GM21825 (cell line): ENCODE data around the gene HLA-DQA1.
"Not testable (repeated sequence)": the region's sequence is repeated elsewhere in the genome, so short reads cannot be mapped to it uniquely, and the experiment has no call there.

Source experiments
- ATAC-seq: cut with Tn5 transposase; IDR thresholded peaks from one replicate; pipeline ENCODE4 v1.9.1; 2021; ENCODE audit warnings: mild to moderate bottlenecking, moderate library complexity; ENCODE audit not compliant: unreplicated experiment

Gene HLA-DQA1

DNA sequence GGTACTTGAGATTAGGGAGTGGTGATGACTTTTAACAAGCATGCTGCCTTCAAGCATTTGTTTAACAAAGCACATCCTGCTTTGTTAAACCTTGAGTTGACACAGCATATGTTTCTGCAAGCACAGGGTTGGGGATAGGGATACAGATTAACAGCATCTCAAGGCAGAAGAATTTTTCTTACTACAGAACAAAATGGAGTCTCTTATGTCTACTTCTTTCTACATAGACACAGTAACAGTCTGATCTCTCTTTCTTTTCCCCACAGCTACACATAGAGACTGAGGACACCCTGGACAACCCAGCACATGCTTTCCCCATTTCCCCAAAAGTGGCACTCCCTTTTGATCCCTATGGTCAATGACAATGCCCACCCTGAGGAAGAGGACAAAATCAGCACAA lies 20.6 kb downstream of the HLA-DQA1 start:
- not testable (repeated sequence) for ATAC-seq

DNA sequence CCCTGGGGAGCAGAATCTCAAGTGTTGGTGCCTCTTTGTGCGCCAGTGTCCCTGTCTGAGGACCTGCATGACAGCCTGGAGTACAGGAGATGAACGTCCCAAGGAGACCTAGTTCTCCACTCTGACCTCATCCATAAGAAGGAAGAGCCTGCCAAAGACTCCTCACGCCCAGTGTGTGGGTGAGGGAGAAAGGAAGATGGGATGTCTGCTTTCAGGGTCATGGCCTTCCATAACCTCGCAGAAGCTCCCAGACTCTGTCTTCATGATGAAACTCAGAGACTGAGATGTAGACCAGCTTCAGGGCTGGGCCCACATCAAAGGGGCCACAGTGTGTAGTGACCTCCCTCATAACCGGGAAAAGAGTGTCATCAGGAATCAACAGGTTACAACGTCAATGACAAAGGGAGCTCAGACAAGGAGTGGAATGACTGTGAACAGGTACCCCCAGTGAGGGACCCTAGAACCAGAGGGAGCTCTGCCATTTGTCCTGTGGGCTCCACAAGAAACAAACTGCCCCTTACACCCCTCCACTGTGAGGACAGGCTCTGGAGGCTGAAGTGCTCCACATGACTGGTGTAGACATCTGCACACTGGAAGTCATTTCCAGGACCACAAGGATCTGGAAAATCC lies 21.2 kb downstream of the HLA-DQA1 start:
- ATAC-seq = no peak

DNA sequence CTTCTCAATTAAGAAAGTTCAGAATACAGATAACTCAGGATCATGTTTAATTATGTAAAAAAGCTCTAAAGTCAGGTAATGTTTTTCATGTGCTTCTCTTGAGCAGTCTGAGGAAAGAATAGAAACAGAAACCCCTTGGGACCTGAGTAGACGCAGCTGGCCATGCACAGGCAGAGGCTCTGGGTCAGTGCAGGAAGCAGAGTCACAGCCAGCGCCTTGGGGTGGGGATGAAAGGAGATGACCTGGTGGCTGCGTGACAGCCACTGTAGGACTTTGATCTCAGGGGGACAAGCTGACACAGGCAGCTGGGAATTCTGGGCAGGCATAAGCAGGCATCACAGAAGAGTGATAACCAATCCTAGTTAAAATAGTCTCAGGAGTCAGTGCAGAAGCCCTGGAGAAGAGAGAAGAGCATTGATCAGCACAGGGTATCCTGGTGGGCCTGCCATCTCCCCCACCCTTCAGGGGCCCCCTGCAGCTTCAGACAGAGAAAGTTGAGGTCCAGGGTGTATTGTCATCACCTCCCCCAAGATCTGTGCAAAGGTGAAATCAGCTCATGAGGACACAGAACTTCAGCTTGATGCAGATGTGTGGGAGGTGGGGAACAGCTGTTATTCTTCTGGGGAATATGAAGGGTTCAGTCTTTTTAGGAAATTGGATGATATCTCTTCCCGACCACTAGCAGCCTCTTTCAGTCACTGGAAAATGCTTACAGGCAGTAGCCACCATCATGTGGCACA lies 22.8 kb downstream of the HLA-DQA1 start:
- ATAC-seq = peak; percentile 74

DNA sequence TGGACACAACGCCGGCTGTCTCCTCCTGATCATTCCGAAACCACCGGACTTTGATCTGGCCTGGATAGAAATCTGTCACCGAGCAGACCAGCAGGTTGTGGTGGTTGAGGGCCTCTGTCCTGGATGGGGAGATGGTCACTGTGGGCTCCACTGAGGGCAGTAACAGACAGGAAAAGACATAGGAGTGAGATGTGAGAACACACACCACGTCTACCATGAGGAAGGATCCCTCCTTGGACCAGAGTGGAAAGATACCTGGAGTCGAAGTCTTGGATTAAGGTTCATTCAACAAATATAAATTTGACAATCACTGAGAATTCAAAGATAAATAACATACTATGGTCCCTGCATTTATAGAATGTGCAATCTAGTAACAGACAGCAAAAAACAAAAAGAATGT lies 24.9 kb downstream of the HLA-DQA1 start:
- no peak for ATAC-seq

DNA sequence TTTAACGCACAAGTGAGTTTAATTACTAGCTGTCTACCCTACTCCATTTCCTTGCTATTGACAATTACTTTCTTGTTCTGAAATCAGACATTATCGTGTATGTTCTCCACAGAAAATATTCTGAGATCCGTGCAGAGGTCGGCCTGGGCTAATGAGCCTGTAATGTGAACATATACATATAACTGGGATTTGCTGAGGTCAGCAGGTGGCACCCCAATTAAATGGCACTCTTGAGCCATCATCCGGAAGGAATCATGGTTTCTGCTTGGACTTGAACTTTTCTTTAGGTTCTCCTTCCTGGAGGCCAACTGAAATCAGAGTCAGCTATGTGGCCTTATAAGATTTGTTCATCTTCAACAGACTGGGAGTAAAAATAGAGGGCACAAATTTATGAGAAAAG lies 25.6 kb downstream of the HLA-DQA1 start:
- ATAC-seq = no peak

DNA sequence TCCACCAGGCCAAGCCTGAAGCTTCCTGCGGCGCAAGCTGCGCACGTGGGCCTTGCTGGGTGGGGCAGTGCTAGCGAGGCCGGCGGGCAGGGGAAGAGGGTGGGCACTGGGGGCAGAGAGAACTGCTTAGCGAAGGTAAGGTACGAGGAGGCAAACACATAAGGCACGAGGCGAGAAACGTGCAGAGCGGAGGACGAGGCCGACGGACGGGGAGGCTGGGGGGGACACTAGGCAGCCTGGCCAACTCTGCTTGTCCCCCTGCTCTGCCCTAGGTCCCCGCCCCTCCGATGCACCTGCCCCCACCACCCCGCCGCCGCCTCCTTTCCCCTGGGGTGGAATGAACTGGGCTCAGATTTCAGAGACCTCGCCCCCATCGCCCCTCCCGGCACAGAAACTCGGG lies 27.1 kb downstream of the HLA-DQA1 start:
- ATAC-seq = no peak

DNA sequence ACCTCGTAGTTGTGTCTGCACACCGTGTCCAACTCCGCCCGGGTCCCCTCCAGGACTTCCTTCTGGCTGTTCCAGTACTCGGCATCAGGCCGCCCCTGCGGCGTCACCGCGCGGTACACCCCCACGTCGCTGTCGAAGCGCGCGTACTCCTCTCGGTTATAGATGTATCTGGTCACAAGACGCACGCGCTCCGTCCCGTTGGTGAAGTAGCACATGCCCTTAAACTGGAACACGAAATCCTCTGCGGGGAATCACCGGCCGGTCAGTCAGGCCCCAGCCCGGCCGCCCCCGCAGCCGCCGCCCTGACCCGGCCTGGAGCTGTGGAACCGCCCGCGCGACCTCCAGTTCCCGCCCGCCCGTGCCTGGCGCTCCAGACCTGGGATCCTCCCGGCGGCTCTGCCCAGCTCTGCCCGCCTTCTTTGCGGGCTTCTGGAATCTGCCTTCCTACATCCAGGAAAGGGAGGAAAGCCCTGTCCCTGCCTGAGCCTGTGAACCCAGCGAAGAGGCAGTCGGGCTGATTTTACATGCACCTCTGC lies 27.7 kb downstream of the HLA-DQA1 start:
- ATAC-seq = peak; percentile 38

DNA sequence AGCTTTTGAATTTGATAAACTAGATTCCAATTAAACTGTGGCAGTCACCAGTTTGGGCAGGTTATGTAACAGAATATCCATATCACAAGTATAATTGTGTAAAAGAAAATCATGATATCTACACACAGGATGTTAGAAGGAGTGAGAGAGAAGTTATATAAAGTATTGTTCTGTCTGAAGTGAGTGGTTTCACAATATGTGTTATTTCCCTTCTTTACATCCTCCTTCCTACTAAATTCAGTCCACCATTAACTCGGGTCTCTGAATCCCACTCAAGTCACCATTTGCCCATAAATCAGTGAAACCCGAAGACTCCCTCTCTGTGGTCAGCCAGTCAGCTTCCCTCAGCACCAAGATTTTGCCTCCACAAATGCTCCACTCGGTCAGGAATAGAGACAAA lies 28.5 kb downstream of the HLA-DQA1 start:
- no peak for ATAC-seq

DNA sequence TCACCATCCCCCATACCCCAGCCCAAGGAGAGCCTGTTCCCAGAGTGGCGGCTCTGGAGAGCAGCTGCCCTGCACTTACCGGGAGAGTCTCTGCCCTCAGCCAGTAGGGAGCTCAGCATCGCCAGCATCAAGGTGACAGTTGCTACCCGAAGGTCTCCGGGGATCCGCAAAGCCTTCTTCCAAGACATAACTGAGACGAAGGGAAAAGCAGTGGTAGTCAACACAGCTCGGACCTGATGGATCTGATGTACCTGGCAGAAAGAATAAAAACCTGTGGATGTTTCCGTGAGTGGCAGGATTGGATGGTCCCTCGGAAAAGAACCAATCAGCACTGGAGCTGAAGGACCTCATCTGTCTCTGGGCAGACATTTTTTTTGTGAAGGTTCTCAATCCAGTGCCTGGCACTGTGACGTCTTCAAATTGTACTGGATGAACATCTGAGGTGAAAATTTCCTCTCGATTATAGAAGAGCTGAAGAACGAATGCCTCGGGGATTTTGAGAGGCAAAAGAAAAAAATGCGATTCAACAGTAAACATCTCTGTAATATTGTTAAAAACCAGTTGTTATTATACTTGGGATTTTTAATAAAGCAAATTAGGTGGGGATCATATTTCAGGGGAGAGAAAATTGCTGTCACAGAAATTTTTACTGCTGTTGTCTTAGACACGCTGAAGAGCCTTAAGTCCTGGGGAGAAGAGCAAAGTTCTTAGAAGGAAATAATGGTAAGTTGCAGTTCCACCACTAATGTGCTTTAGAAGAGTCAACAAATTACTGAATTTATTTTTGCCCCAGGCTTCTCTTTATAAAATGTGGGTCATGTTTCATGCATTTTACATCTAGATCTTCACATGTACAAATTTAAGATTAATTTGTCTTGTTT lies 29.5 kb downstream of the HLA-DQA1 start, which contains the start of gene HLA-DQB1:
Gene HLA-DQB1 (minus strand): TSS at position 238 of the 881 bp plus-strand sequence. CDS start 50 bp downstream, at position 188.
- ATAC-seq = peak; percentile 43

DNA sequence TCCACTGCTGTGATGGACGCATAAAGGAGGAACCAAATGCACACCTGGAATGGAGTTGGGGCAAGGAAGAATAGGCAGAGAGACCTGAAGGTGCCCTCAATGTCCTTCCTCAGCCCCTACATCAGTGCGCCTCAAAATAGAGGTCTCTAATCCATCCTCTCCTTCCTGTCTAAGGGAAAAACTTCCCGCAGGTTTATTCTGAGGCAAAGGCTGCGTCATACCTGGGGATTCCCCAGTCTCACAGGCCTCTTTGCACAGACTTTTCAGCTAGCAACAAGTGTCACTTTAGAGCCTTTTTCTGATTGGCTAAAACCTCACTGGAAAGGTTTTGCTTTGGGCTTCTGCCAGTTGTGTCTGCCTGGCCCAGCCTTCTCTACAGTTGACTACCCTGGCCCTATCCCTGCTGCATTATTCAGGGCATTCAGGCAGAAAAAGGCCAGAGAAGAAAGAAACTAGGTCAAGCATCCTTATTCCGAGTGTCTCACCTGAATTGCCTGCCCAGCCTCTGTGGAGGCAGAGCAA lies 31.1 kb downstream of the HLA-DQA1 start:
- ATAC-seq = peak; percentile 62

DNA sequence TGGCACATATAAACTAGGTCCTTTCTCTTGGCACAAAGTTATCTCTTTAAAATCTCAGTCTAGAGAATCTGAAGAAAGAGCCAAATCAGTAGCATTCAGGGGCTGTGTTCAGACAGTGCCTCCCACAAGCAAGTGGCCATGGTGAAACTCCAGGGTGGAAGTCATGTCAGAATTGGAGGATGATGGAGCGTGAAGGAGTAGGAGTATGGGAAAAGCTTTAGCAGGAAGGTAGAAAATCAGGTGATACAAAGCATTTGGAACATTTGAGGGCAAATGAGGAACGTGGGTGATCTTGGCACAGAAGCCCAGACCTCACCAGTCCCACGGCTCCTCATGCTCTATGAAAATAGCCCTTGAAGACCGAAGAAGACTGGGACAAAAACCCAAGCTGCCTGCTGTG lies 32.0 kb downstream of the HLA-DQA1 start:
- ATAC-seq = no peak

DNA sequence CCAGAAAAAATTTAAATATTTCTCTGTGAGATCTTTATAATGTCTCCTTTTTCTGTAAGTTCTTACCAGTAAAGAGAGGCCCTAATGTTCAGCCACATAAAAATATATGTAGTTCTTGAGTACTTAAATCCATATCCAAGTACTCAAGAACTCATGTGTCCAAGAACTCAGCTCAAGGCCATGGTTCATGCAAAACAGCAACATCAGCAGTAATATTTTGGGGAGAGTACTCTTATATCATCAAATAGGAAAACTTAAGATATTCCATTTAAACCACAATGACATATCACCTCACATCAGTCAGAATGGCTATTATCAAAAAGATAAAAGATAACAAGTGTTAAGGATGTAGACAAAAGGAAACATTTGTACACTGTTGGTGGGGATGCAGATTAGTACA lies 32.7 kb downstream of the HLA-DQA1 start:
- no peak for ATAC-seq

DNA sequence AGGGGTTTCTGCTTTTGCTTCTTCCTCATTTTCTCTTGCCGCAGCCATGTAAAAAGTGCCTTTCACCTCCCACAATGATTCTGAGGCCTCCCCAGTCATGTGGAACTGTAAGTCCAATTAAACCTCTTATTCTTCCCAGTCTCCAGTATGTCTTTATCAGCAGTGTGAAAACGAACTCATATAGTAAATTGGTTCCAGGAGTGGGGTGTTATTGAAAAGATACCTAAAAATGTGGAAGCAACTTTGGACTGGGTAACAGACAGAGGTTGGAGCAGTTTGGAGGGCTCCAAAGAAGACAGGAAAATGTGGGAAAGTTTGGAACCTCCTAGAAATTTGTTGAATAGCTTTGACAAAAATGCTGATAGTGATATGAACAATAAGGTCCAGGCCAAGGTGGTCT lies 34.7 kb downstream of the HLA-DQA1 start:
- ATAC-seq = not testable (repeated sequence)

DNA sequence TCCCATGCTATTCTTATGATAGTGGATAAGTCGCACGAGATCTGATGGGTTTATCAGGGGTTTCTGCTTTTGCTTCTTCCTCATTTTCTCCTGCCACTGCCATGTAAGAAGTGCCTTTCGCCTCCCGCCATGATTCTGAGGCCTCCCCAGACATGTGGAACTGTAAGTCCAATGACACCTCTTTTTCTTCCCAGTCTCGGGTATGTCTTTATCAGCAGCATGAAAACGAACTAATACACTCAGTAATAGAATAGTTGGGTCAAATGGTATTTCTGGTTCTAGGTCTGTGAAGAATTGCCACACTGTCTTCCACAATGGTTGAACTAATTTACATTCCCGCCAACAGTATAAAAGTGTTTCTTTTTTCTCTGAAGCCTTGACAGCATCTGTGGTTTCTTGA lies 36.9 kb downstream of the HLA-DQA1 start:
- ATAC-seq = not testable (repeated sequence)

DNA sequence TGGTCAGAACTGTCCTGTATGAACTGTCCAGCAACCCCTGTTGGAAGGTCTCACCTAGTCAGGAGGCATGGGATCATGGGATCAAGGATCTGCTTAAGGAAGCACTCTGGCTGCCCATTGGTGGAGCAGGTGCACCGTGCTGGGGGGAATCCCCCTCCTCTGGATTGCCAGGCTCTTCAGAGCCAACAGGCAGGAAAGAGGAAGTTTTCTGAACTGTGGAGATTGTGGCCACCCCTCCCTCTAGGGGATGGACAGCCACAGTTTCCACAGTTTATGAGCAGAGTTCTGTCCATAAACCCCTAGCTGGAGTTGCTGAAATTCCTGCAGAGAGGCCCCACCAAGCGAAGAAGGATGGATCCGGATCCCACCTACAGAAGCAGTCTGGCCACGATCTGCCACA lies 42.3 kb downstream of the HLA-DQA1 start:
- ATAC-seq = no peak

DNA sequence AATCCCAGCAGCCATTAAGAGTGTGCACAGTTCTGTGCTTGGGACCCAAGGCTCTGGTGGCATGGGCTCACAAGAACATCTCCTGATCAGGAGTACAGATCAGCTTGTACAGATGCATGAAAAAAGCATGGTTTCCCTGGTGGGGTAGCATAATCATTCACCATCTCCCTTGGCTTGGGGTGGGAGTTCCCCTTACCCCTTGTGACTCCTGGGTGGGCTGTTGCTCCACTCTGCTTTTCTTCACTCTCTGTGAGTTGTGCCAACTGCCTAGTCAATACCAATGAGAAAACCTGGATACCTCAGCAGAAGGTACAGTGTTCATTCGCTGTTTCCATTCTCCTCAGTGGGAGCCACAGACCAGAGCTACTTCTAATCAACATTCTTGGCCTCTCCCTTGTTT lies 42.8 kb downstream of the HLA-DQA1 start:
- no peak for ATAC-seq

DNA sequence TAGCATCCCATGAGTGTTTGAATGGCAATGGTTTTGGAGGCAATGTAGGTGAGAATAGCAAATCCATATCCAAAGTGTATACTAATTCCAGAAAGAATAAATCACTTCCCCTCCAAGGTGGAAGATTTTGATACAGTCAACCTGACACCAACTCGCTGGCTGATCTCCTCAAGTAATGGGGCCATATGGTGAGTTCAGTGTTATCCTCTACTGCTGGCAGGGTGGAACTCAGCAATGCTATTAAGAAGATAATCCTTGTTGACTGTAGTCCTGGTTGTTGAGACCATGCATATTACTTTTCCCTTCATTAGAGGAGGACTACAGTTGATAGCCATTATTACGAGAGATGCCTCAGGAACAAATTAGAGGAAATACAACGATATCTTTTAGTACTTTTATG lies 47.0 kb downstream of the HLA-DQA1 start:
- no peak for ATAC-seq

DNA sequence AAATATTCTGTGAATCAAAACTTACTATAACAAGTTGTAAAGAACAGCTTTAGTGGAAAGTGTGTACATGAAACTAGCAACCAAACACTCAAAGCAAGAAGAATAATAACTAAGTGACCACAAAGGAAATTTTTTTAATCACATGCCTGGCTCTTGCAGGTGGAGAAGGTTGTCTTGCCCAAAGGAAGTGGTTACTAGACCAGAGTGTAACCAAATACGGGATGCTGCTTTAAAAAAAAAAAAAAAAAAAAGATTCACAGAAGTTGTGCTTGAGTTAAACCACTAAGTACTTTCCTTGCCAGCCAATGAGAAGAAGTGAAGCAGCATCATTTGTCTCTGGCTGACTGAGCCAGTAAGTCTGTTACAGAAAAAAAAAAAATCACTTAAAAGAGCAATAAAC lies 48.4 kb downstream of the HLA-DQA1 start:
- ATAC-seq = peak; percentile 81

DNA sequence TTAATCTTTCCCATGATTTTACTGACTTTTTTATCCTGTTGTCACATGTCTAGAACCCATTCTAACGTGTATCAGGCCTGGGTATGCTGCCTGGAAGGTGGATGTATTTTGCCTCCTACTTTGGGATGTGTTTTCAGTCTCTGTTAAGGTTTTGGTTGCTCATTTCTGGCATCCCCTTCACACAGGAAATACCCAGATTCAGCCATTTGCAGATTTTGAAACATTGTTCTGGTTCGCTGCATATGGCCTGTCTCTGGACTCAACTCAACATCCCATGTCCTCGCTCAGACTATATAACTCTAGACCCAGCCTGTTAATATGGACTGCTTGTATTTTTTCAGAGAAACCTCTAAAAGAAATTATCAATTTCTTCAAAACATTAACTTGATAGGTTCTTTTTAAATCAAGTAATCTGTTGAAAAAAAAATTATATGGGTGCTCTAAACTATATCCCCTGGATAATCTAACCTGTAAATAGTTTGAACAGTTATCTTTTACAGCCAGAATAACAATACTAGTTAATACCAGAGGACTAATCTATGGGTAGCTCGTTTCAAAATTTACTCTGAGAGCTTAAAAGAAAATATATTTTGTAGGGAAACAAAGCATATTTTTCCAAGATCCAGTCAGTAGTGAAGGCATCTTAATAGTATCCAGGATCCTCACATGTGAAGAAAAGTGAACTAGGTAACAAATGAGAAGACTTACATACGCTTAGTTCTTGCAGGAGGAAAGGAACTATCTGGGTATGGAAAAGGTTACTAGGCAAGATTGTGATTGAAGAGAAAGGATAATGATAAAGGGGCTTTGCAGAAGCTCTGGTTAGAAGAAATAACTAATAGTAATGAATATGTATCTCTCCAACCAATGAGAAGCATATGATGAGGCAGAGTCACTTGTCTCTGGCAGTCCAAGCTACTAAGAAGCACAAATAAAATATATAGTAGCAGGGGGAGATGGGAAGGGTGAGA lies 52.6 kb downstream of the HLA-DQA1 start:
- ATAC-seq = no peak

DNA sequence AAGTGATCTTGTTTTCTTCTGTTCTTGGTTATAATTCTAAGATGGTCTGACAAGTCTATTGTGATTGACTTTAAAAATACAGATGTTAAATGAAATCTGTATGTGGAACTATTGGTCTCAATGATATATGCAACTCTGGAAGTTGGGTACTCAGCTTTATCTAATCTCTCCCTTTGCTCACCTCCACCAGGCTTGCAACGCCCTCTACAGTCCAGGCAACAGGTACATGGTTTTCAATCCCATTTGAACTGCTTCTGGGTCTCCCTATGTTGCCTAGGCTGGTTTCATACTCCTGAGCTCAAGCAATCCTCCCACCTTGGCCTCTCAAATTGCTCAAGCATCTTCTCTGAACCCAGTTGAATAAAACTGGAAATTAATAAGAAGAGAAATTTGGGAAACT lies 54.8 kb downstream of the HLA-DQA1 start:
- ATAC-seq = no peak
